Activated CD8-positive, alpha-beta T cell treated with anti-CD3 and anti-CD28 coated beads, Interleukin-2, amount 10 ng/mL, durations not matched to agents 7 days and 5 days (primary cell): ENCODE data around the gene VAT1. TPM values are rescaled to one million over a fixed set of nuclear protein-coding genes. Genes with fewer than 3 reads are reported as not detected.

Source experiments
- total RNA-seq, 2 experiments: library from RNA; stranded (reverse); gene quantifications; one replicate each; pipeline ENCODE4 v1.2.3, GENCODE V29; 2021

Gene VAT1
- total RNA-seq, 2 experiments from 2014 or later: 14.6 to 19.2 TPM

Other genes with a start within 250 kb of the VAT1 start
- 10 to 100 TPM; 67.8 to 70.5 TPM for gene VPS25, start 248.9 kb downstream of the VAT1 start, total RNA-seq
- under 1 TPM; 0.37 to 0.66 TPM for gene WNK4, start 241.8 kb downstream of the VAT1 start, total RNA-seq
- 10 to 100 TPM; 41.4 to 41.5 TPM for gene COA3, start 223.7 kb downstream of the VAT1 start, total RNA-seq
- gene CNTD1, start 223.5 kb downstream of the VAT1 start, total RNA-seq: not detected
- gene BECN1, start 198.1 kb downstream of the VAT1 start, total RNA-seq: 10 to 100 TPM; 86.7 to 89.7 TPM
- 100 to 1,000 TPM; 141 to 145 TPM for gene PSME3, start 189.0 kb downstream of the VAT1 start, total RNA-seq
- gene AOC2, start 177.8 kb downstream of the VAT1 start, total RNA-seq: 1 to 10 TPM; 2.0 to 2.1 TPM
- 1 to 10 TPM; 1.0 to 1.4 TPM for gene AOC3, start 171.2 kb downstream of the VAT1 start, total RNA-seq
- gene G6PC1, start 121.6 kb downstream of the VAT1 start, total RNA-seq: not detected
- gene AARSD1, start 57.9 kb downstream of the VAT1 start, total RNA-seq: 10 to 100 TPM; 37.6 to 38.3 TPM
- under 1 TPM; 0.37 to 0.86 TPM for gene PTGES3L, start 42.3 kb downstream of the VAT1 start, total RNA-seq
- 10 to 100 TPM; 16.2 to 16.8 TPM for gene RUNDC1, start 41.8 kb downstream of the VAT1 start, total RNA-seq
- 100 to 1,000 TPM; 949 to 980 TPM for gene RPL27, start 24.0 kb downstream of the VAT1 start, total RNA-seq
- gene IFI35, start 15.6 kb downstream of the VAT1 start, total RNA-seq: 100 to 1,000 TPM; 107 to 110 TPM
- gene RND2, start 2.8 kb upstream of the VAT1 start, total RNA-seq: not detected
- gene BRCA1, start 103.0 kb upstream of the VAT1 start, total RNA-seq: 10 to 100 TPM; 77.2 to 85.3 TPM
- 10 to 100 TPM; 40.9 to 41.3 TPM for gene NBR1, start 148.8 kb upstream of the VAT1 start, total RNA-seq
- 10 to 100 TPM; 10.1 to 12.4 TPM for gene TMEM106A, start 189.5 kb upstream of the VAT1 start, total RNA-seq
- gene CCDC200, start 206.2 kb upstream of the VAT1 start, total RNA-seq: not detected
- 1,000 to 10,000 TPM; 4,963 to 6,708 TPM for gene RNU2-1, start 211.6 kb upstream of the VAT1 start, total RNA-seq